Adipocyte (in vitro differentiated cells): ENCODE data around the gene THY1.

Source experiments
- DNase-seq: peaks from one replicate; pipeline ENCODE4 v3.0.0-alpha.2; 2015; ENCODE audit warnings: low read depth
- H3K27me3 ChIP-seq: replicated peaks from 2 replicates; pipeline ENCODE4 v1.7.0; 2013; ENCODE audit warnings: mild to moderate bottlenecking, low read length, moderate library complexity; ENCODE audit not compliant: control insufficient read depth, insufficient read depth
- H3K36me3 ChIP-seq: 2 replicates; pipeline ENCODE4 v1.7.0; 2013; ENCODE audit warnings: low read length, mild to moderate bottlenecking, moderate library complexity; ENCODE audit not compliant: control insufficient read depth, insufficient read depth, severe bottlenecking
- H3K4me1 ChIP-seq: 2 replicates; pipeline ENCODE4 v1.7.0; 2013; ENCODE audit warnings: mild to moderate bottlenecking, low read length, moderate library complexity; ENCODE audit not compliant: control insufficient read depth, insufficient read depth
- H3K4me3 ChIP-seq: 2 replicates; pipeline ENCODE4 v1.7.0; 2013; ENCODE audit warnings: mild to moderate bottlenecking, low read length, moderate library complexity
- H3K9ac ChIP-seq: 2 replicates; pipeline ENCODE4 v1.7.0; 2013; ENCODE audit warnings: mild to moderate bottlenecking, low read length, moderate library complexity
- H3K9me3 ChIP-seq: 2 replicates; pipeline ENCODE4 v1.7.0; 2013; ENCODE audit warnings: mild to moderate bottlenecking, low read length, moderate library complexity; ENCODE audit not compliant: control insufficient read depth

The THY1 gene

DNA sequence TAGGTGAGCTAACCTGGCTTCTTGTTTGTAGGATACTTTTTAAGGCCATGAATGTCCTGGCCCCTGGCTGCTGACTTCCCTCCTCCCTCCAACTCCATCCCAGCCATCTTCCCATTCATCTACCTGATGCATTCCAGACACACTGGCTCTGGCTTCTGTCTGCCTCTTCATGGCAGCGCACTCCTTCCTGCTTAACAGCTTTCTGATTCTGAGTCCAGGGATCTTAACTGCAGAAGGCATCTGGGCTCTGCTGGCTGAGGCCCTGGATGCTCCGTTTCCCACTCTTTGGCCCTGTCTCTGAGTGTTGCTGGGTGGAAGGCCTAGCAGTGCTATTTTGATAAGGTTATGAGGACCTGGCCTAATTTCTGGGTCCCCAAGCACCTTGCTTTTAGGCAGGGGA lies 1.8 kb upstream of the THY1 start:
- H3K27me3 ChIP-seq = no peaks in the 10 kb centered on the region
- H3K4me1 ChIP-seq = peaks cover 30% of the 10 kb centered on the region
- no peak for DNase-seq
- no peak overlapping the region for H3K4me3 ChIP-seq
- peaks cover 10% of the 10 kb centered on the region for H3K36me3 ChIP-seq
- H3K9ac ChIP-seq = no peak overlapping the region
- H3K9me3 ChIP-seq = no peaks in the 10 kb centered on the region

- no peak overlapping the region for H3K4me3 ChIP-seq
- DNase-seq = no peak
- H3K9me3 ChIP-seq = no peaks in the 10 kb centered on the region
- peaks cover 15% of the 10 kb centered on the region for H3K36me3 ChIP-seq
- H3K27me3 ChIP-seq = no peaks in the 10 kb centered on the region
- H3K4me1 ChIP-seq = peaks cover 35% of the 10 kb centered on the region
- H3K9ac ChIP-seq = no peak overlapping the region
Observed at GRCh38 chr11:119424276-119424675, 1.3 kb upstream of the THY1 start.

- Histone ChIP-seq H3K36me3 (peaks cover 21% of the 10 kb centered on the region), H3K9me3 (no peaks in the 10 kb centered on the region), H3K27me3 (no peaks in the 10 kb centered on the region), H3K4me3 (peak overlapping the region; percentile 85), H3K9ac (peak overlapping the region; percentile 95), H3K4me1 (peaks cover 41% of the 10 kb centered on the region)
- no peak for DNase-seq
Observed at GRCh38 chr11:119423509-119424254, 710 bp upstream of the THY1 start.

GRCh38 chr11:119421941-119422808 lies 797 bp downstream of the THY1 start:
- Histone ChIP-seq H3K4me3 (peak overlapping the region; percentile 85), H3K36me3 (peaks cover 25% of the 10 kb centered on the region), H3K4me1 (peaks cover 50% of the 10 kb centered on the region), H3K9ac (peak overlapping the region; percentile 95), H3K9me3 (no peaks in the 10 kb centered on the region), H3K27me3 (no peaks in the 10 kb centered on the region)
- DNase-seq = peak; percentile 77

GRCh38 chr11:119421351-119421750 lies 1.6 kb downstream of the THY1 start:
- no peaks in the 10 kb centered on the region for H3K27me3 ChIP-seq
- peak overlapping the region; percentile 85 for H3K4me3 ChIP-seq
- DNase-seq = peak; percentile 37
- H3K9me3 ChIP-seq = no peaks in the 10 kb centered on the region
- H3K9ac ChIP-seq = peak overlapping the region; percentile 95
- peaks cover 53% of the 10 kb centered on the region for H3K4me1 ChIP-seq
- H3K36me3 ChIP-seq = peaks cover 25% of the 10 kb centered on the region

DNA sequence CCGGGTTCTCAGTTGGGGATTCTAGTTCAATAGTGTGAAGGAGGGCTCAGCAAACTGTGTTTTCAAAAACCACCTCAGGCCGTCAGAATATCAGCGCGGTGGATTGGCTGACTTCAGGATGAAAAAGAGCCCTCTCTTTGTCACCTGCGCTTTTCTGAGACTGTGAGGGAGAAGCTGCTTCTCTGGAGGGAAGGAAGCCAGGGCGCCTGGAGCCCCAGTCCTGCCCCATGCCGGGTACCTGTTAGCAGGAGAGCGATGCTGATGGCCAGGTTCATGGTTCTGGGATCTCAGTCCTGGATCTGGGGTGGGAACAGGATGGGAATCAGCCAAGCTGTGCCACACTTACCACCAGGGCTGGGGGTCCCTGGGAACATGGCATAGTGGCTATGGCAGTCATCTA lies 2.3 kb downstream of the THY1 start:
- Histone ChIP-seq H3K4me3 (peak overlapping the region; percentile 85), H3K9ac (peak overlapping the region; percentile 95), H3K4me1 (peaks cover 53% of the 10 kb centered on the region), H3K36me3 (peaks cover 25% of the 10 kb centered on the region), H3K9me3 (no peaks in the 10 kb centered on the region), H3K27me3 (no peaks in the 10 kb centered on the region)
- DNase-seq = no peak

DNA sequence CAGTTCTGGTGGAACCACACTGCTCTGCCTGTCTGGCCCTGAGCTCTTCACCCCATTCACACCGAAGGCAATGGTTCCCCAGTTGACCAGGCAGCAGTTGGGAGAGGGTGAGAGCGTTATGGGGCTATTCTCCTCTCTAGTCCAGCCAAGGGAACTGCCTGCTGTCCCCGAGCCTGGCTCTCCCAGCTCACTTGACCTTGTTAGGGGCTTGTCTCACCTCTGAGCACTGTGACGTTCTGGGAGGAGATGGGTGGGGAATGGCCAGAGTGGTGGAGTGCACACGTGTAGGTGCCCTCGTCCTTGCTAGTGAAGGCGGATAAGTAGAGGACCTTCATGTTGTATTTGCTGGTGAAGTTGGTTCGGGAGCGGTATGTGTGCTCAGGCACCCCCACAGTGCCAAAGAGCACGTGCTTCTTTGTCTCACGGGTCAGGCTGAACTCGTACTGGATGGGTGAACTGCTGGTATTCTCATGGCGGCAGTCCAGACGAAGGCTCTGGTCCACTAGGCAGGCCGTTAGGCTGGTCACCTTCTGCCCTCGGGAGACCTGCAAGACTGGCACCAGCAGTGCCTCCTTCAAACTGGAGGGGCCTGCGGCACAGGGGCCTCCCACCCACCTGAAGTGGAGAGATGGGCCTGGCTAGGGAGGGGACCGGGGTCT lies 3.0 kb downstream of the THY1 start:
- peak overlapping the region; percentile 85 for H3K4me3 ChIP-seq
- DNase-seq = no peak
- H3K27me3 ChIP-seq = no peaks in the 10 kb centered on the region
- H3K9me3 ChIP-seq = no peaks in the 10 kb centered on the region
- peaks cover 53% of the 10 kb centered on the region for H3K4me1 ChIP-seq
- peaks cover 25% of the 10 kb centered on the region for H3K36me3 ChIP-seq
- H3K9ac ChIP-seq = peak overlapping the region; percentile 95

- Histone ChIP-seq H3K27me3 (no peaks in the 10 kb centered on the region), H3K9me3 (no peaks in the 10 kb centered on the region), H3K4me3 (peak overlapping the region; percentile 85), H3K4me1 (peaks cover 53% of the 10 kb centered on the region), H3K9ac (peak overlapping the region; percentile 95), H3K36me3 (peaks cover 25% of the 10 kb centered on the region)
- no peak for DNase-seq
Observed at GRCh38 chr11:119419246-119419645, 3.7 kb downstream of the THY1 start.

DNA sequence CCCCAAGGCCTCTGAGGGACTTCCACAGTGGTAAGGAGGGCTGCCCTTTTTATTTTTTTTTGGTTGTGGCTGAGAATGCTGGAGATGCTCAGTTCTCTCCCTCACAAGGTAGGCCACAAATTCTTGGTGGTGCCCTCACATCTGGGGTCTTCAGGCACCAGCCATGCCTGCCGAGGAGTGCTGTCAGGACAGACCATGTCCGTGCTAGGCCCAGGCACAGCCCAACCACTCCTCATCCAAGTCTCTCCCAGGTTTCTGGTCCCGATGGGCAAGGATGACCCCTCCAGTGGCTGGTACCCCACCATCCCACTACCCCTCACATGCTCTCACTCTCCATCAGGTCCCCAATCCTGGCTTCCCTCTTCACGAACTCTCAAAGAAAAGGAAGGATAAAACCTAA lies 4.2 kb downstream of the THY1 start:
- no peak for DNase-seq
- no peaks in the 10 kb centered on the region for H3K27me3 ChIP-seq
- H3K36me3 ChIP-seq = peaks cover 25% of the 10 kb centered on the region
- peak overlapping the region; percentile 95 for H3K9ac ChIP-seq
- H3K4me3 ChIP-seq = no peak overlapping the region
- peaks cover 52% of the 10 kb centered on the region for H3K4me1 ChIP-seq
- H3K9me3 ChIP-seq = no peaks in the 10 kb centered on the region

- no peaks in the 10 kb centered on the region for H3K27me3 ChIP-seq
- H3K36me3 ChIP-seq = peaks cover 25% of the 10 kb centered on the region
- DNase-seq = peak; percentile 90
- H3K4me1 ChIP-seq = peaks cover 47% of the 10 kb centered on the region
- peak overlapping the region; percentile 95 for H3K9ac ChIP-seq
- H3K4me3 ChIP-seq = peak overlapping the region; percentile 31
- no peaks in the 10 kb centered on the region for H3K9me3 ChIP-seq
Observed at GRCh38 chr11:119417726-119418540, 5.0 kb downstream of the THY1 start.
